HG02610 (cell line): ENCODE data around the gene CNTFR.
A peak's percentile ranks its signal among the peaks of the same experiment; 100 is the strongest.

ENCODE experiments used
- ATAC-seq: cut with Tn5 transposase; IDR thresholded peaks from one replicate; pipeline ENCODE4 v1.9.1; 2021; ENCODE audit warnings: mild to moderate bottlenecking, moderate library complexity; ENCODE audit not compliant: unreplicated experiment

Gene CNTFR

DNA sequence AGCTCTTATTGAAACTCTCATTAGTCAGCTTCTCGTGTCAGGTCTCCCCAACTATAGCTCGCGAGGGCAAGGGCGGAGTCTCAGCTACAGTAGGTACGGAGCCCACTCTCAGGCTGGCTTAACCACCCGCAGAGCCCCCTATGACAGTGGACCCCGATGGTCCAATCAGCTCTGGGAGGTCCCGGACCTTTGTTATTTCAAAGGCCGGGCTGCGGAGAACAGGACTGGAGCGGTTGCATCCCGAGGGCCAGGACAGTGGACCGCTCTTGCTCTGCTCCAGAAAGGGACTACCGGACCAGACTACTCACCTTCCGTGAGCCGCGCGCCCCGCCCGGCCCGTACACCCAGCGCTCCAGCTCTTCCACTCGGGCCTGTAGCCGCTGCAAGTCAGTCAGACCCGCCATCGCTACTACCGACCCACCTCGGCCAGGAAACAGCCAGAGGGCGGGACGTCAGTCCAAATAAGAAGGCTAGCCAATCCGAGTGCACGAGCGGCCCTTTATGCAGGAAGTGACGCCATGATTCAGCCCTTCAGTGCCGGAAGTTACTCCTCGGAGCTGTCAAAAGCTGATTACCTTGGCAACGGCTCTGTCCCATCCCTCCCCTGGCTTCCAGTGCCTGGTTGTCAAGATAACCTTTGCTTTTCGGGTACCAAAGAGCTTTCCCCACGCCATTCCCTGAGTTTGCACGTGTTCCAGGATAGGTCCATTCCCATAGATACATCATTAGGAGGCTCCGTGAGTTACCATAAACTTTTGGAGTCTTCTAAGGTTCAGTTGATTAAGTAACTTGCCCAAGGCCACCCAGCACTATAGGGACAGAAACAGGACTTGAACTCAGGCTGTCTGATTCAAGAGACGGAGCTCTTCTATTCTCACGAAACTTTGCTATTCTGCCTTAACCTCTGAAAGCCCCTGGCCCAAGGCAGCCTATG lies 30.8 kb upstream of the CNTFR start, which contains the start of gene DCTN3:
Gene DCTN3 (minus strand): TSS at position 435 of the 934 bp plus-strand sequence. CDS start 31 bp downstream, at position 404.
- peak; percentile 99 for ATAC-seq

DNA sequence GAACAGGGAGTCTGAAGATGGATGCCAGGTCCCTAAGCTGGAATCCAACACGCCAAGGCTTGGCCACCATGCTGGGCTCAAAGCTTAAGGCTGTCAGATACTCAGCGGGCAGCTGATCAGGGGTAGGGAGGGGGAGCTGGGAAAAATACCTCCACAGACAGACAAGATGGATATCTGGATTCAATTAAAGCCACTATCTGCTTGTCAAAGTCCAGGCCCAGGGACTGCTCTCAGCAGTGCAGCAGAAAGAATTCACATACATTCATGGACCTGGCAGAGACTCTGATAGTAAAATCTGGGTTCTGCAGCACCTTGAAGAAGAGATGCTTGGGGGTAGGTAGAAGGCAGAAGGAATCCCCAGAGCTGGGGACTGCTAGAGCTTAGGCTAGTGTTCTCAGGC lies 25.6 kb upstream of the CNTFR start:
- ATAC-seq, result no peak

GRCh38 chr9:34612788-34613390 lies 23.4 kb upstream of the CNTFR start:
- ATAC-seq, result no peak

- ATAC-seq, result peak; percentile 83
These were observed 22.6 kb upstream of the CNTFR start, which contains the start of gene RPP25L for GRCh38 chr9:34611811-34612787. Gene RPP25L, minus strand, starts transcription at chr9:34612097. Its CDS starts 801 bp downstream, at chr9:34611296.

DNA sequence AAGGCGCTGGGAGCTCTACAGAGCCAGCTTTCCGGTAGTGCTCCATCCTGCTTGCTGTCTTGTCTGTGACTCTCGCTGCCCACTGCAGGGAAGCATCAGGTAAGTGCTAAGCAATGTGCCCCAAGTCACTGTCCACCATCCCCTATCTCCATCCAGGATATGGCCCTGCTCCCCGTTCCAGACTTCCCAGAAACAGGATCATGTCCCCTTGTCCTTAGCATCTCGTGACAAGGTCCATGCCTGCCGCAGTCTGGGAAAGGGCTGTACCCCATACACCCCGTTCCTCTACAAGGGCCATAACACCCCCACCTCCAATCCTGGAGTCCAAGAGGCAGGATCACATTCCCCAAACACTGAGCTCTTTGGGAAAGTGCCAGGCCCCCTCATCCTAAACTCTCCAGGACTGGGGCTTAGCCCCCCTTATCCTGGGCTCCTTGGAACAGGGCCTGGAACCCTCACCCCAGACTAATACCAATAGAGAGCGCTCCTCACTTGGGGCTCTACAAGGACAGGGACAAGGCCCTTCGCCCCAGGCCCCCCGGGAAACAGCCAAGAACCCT lies 21.8 kb upstream of the CNTFR start:
- ATAC-seq, result no peak

- no peak for ATAC-seq
These were observed 21.1 kb upstream of the CNTFR start for GRCh38 chr9:34610434-34611206.

DNA sequence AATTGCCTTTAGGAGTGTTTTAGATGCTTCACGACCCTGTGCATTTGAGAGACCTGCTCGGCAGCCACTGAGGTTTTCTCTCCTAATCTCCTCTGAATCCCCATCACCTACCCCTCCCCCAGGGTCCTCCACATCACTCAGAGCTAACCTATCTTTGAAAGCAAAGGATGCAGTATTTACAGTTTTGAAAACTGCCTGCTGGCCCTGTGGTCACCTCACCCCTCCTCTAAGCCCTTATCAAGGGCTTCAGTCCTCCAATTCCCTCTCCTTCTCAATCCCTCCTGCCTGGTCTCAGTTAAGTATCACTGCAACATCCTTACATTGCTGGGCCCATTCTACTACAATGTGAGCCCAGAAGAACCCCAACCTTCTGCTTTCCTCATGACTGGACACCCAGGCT lies 17.8 kb upstream of the CNTFR start:
- ATAC-seq, result no peak

DNA sequence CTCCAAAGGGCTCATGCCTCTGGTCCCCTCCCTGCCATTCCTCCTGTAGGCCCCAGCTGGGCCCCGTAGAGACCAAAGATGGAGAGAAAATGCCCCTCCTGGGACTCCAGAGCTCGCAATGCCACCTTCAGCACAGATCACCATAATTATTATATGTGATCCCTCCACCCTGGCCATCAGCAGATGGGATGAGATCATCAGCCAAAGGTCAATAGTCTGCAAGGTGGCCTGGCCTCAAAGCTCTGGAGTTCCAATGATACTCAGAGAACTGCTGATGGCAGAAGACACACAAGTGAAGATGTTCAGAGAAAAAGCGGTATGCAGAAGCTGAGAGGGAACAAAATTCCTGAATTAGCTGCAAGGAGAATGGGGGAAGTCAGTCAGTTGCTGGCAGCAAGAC lies 17.4 kb upstream of the CNTFR start:
- no peak for ATAC-seq

DNA sequence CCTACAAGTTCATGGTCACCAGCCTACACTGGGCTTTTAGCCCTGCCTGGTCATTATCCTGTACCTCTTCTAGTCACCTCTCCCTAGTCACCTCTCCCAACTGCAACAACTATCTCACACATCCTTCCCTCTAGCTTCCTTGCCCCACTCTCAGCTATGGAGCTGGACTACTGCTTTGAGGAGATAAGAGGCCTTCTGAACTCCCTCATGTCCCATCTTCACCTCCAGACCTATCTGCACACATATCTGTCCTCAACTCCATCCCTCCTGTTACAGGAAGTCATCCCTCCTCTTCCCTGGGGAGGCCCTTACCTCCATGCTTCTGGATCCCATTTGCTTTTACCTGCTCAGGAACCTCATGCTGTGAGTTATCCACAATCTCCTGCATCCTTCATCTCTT lies 16.7 kb upstream of the CNTFR start:
- no peak for ATAC-seq

DNA sequence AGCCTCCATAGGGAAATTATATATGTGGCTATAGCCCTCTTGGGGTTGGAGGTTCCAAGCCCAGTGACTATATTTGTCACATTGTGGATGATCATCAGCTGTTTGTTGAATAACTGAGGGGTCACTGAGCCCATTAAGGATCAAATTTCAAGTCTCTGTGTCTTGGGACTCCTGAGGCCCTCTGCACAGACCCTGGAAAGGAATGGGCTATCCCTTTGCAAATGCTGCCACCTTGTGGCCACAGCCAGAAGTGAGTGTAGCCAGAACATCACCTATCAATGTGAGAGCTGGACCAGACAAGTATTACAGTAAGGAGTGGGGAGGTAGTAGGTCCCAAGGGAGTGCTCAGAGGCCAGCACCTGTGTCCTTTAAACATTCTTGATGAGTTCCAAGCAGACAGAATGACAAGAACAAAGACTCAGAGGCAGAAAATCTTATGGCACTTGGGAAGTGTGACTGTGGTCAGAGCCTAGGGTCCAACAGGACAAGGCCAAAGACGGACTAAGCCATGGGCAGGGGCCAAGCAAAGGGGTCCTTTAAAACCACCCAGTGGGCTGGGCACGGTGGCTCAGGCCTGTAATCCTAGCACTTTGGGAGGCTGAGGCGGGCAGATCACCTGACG lies 14.2 kb upstream of the CNTFR start:
- ATAC-seq, result peak; percentile 74

- ATAC-seq, result no peak
These were observed 12.5 kb upstream of the CNTFR start for GRCh38 chr9:34601937-34602573.

DNA sequence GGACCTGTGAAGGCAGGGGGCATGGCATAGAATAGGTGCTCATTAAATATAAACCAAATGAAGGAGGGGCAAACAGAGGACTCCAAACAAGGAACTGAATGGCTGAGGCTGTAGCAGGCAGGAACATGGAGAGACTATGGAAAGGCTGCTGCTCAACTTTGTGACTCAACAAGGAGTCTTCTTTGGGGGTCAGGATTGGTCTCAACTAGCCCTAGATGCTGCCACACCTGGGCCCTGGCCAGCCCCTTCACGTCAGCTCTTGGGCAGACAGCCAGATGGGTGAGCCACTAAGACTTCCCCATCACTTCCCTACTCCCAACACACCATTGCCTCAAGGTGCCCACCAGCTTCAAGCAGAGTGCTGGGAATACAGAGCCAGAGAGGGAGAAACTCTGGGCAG lies 11.4 kb upstream of the CNTFR start:
- no peak for ATAC-seq

- ATAC-seq, result no peak
These were observed 10.0 kb upstream of the CNTFR start for GRCh38 chr9:34599546-34599945.

- ATAC-seq, result no peak
These were observed 4.7 kb upstream of the CNTFR start for GRCh38 chr9:34594177-34594576.

- no peak for ATAC-seq
These were observed 3.5 kb upstream of the CNTFR start for GRCh38 chr9:34592895-34593601.

DNA sequence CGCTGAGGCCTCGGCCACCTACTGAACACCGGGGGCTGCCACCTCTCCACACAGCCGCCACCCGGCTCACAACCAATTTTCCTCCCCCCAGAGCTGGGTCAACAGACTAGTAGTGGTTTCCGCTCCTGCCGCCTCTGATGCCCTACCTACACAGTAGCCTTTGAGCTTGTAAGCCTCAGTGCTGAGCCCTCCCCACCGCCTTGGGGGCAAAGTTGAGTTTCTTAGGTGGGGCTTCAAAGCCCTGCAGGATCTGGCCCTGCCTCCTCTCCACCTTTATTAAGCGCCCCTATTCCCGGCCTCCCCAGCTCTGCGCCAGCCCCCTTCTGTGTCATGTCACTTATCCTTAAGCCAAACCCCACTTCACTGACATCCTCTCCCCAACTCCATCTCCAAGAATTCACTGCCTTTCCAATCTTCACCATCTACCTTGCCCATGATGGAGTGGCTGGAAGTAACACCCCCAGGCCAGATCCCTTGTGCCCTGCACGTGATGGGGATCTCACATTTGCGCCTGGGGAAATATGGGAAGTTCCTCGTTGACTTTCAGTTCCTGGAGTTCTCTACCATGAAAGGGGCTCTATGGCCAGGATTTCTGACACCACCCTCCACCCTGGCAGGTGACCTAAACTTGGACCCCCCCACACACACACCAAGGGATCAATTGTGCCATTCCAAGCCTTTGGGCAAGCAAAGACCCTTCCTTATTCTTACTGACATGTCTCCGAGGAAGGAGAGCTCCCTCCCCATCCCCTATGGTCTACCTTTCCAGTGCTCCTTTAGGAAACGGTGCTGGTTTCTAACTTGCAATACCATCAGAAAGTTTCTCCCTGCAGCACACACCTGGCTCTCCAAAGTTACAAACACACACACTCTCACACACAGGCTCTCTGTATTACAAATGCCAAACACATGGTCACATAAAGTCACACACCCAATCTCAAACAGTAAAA lies 2.7 kb upstream of the CNTFR start:
- no peak for ATAC-seq

DNA sequence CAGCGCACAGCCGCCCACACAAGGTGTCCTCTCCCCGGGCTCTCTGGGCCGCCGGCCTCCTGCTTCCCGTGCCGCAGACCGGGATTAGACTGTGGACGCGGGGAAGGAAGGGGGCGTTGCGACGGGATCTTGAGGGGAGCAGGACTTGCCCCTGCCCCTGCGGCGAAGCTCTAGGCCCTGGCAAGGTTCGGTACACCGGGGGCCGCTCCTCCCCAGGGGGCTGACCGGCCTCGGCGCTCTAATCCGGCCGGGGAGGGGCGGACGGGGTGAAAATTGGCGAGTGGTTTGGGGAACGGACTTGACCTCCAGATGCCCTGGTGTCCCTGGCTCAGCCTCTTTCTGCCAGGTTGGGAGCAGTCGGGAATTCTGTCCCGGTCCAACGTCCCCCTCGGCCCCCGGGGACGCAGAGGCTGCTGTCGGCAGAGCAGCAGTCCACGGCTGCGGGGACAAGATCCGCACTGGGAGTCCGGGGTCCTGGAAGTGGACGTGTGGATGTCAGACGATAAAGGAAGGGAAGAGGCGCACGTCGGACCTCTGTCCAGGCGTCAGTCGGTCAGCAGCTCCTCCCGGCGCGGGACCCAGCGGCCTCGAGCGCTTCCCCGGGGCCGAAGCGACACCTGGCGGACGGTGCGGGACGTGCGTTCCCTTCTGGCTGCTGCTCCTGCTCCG lies 1.9 kb upstream of the CNTFR start:
- no peak for ATAC-seq
